Stimulated activated naive CD4-positive, alpha-beta T cell treated with Interleukin-2 at 50 U/mL for 16 hours (primary cell): Measurements from ENCODE around the gene TSC1.

Experiments used
- DNase-seq: peaks from one replicate; lab custom pipeline; 2025; lab: John Stamatoyannopoulos, UW

TSC1 gene

GRCh38 chr9:132887181-132888120 lies 57.0 kb downstream of the TSC1 start:
- no peak for DNase-seq

- DNase-seq, result no peak
These were observed 58.1 kb downstream of the TSC1 start for GRCh38 chr9:132886334-132886725.

GRCh38 chr9:132885720-132886333 lies 58.6 kb downstream of the TSC1 start:
- DNase-seq, result no peak

GRCh38 chr9:132883349-132884294 lies 60.8 kb downstream of the TSC1 start:
- no peak for DNase-seq

GRCh38 chr9:132882616-132883015 lies 61.8 kb downstream of the TSC1 start:
- DNase-seq, result no peak

GRCh38 chr9:132881826-132882225 lies 62.6 kb downstream of the TSC1 start:
- DNase-seq, result no peak

- DNase-seq, result no peak
These were observed 64.1 kb downstream of the TSC1 start for GRCh38 chr9:132880324-132880661.

- DNase-seq, result no peak
These were observed 64.7 kb downstream of the TSC1 start for GRCh38 chr9:132879457-132880323.

GRCh38 chr9:132878695-132879456 lies 65.5 kb downstream of the TSC1 start, which contains the start of gene SPACA9:
TSS of gene SPACA9 (plus strand) at chr9:132878898. CDS start at chr9:132883948, 5,050 bp downstream.
- peak; percentile 22 for DNase-seq

- peak; percentile 65 for DNase-seq
These were observed 66.4 kb downstream of the TSC1 start, which contains the start of gene AK8 for GRCh38 chr9:132877824-132878694. TSS of gene AK8 (minus strand) at chr9:132878284. CDS start at chr9:132878255, 29 bp downstream.

- DNase-seq, result no peak
These were observed 67.0 kb downstream of the TSC1 start for GRCh38 chr9:132877458-132877823.

- no peak for DNase-seq
These were observed 67.6 kb downstream of the TSC1 start for GRCh38 chr9:132876849-132877248.

GRCh38 chr9:132875159-132875558 lies 69.3 kb downstream of the TSC1 start:
- DNase-seq, result no peak

GRCh38 chr9:132873403-132873802 lies 71.0 kb downstream of the TSC1 start:
- peak; percentile 30 for DNase-seq

- no peak for DNase-seq
These were observed 75.2 kb downstream of the TSC1 start for GRCh38 chr9:132869266-132869665.

- DNase-seq, result no peak
These were observed 77.5 kb downstream of the TSC1 start for GRCh38 chr9:132866898-132867297.

GRCh38 chr9:132864691-132865090 lies 79.7 kb downstream of the TSC1 start:
- no peak for DNase-seq

- DNase-seq, result no peak
These were observed 80.1 kb downstream of the TSC1 start for GRCh38 chr9:132864277-132864676.

- no peak for DNase-seq
These were observed 81.3 kb downstream of the TSC1 start for GRCh38 chr9:132863096-132863495.
